Measurements from ENCODE around the gene TANGO2. TPM values are rescaled to one million over a fixed set of nuclear protein-coding genes. Genes with fewer than 3 reads are reported as not detected.

TANGO2 gene
- total RNA-seq, 1 donor from 2014 or later: 17.4 TPM

- no peaks in the 10 kb centered on the region for H3K27me3 Mint-ChIP-seq
- H3K4me3 Mint-ChIP-seq: no peak overlapping the region
- H3K27ac Mint-ChIP-seq: peak overlapping the region; percentile 71
- H3K36me3 Mint-ChIP-seq: no peaks in the 10 kb centered on the region
- H3K9me3 Mint-ChIP-seq: no peaks in the 10 kb centered on the region
- TF ChIP-seq, protein P1, sequence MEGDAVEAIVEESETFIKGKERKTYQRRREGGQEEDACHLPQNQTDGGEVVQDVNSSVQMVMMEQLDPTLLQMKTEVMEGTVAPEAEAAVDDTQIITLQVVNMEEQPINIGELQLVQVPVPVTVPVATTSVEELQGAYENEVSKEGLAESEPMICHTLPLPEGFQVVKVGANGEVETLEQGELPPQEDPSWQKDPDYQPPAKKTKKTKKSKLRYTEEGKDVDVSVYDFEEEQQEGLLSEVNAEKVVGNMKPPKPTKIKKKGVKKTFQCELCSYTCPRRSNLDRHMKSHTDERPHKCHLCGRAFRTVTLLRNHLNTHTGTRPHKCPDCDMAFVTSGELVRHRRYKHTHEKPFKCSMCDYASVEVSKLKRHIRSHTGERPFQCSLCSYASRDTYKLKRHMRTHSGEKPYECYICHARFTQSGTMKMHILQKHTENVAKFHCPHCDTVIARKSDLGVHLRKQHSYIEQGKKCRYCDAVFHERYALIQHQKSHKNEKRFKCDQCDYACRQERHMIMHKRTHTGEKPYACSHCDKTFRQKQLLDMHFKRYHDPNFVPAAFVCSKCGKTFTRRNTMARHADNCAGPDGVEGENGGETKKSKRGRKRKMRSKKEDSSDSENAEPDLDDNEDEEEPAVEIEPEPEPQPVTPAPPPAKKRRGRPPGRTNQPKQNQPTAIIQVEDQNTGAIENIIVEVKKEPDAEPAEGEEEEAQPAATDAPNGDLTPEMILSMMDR (conservative IDR thresholded peaks at IDR 0.05): no peak
- DNase-seq (ENCODE audit: extremely low spot score, unreplicated experiment): no peak
- peaks cover 12% of the 10 kb centered on the region for H3K4me1 Mint-ChIP-seq (ENCODE audit: unreplicated experiment)
These were observed 46.5 kb upstream of the TANGO2 start for GRCh38 chr22:19974268-19974861.

GRCh38 chr22:19974935-19975706 lies 45.8 kb upstream of the TANGO2 start:
- Mint-ChIP-seq H3K27ac (peak overlapping the region; percentile 71), H3K9me3 (no peaks in the 10 kb centered on the region), H3K27me3 (no peaks in the 10 kb centered on the region), H3K4me3 (peak overlapping the region; percentile 39), H3K4me1 (ENCODE audit: unreplicated experiment) (peaks cover 12% of the 10 kb centered on the region), H3K36me3 (no peaks in the 10 kb centered on the region)
- DNase-seq (ENCODE audit: extremely low spot score, unreplicated experiment): no peak
- TF ChIP-seq, protein P1 (conservative IDR thresholded peaks at IDR 0.05): no peak

DNA sequence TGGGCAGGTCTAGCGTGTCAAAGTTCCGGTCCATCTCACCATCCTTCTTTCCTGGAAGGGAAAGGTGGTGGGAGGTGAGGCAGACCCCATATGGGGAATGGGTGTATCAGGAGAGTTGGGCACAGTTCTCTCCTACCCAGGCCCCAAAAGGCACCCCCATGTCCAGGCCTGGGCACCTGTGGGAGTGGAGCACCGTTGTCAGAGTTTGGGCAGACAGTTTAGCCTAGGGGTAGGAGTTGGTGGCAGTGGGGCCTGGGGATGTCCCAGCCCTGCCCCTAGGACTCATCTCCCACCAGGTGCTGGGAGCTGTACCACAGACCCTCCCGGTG lies 45.2 kb upstream of the TANGO2 start:
- Mint-ChIP-seq H3K36me3 (no peaks in the 10 kb centered on the region), H3K9me3 (no peaks in the 10 kb centered on the region), H3K27ac (peak overlapping the region; percentile 71), H3K4me3 (no peak overlapping the region), H3K27me3 (no peaks in the 10 kb centered on the region), H3K4me1 (ENCODE audit: unreplicated experiment) (peaks cover 12% of the 10 kb centered on the region)
- no peak for DNase-seq (ENCODE audit: extremely low spot score, unreplicated experiment)
- TF ChIP-seq, protein P1 (conservative IDR thresholded peaks at IDR 0.05): no peak

- Mint-ChIP-seq H3K9me3 (no peaks in the 10 kb centered on the region), H3K4me3 (no peak overlapping the region), H3K36me3 (no peaks in the 10 kb centered on the region), H3K4me1 (ENCODE audit: unreplicated experiment) (peaks cover 12% of the 10 kb centered on the region), H3K27me3 (no peaks in the 10 kb centered on the region), H3K27ac (no peak overlapping the region)
- DNase-seq (ENCODE audit: extremely low spot score, unreplicated experiment): no peak
- TF ChIP-seq, protein P1 (conservative IDR thresholded peaks at IDR 0.05): no peak
These were observed 44.2 kb upstream of the TANGO2 start for GRCh38 chr22:19976671-19977070.

GRCh38 chr22:19977296-19978243 lies 43.3 kb upstream of the TANGO2 start:
- Mint-ChIP-seq H3K4me3 (no peak overlapping the region), H3K4me1 (ENCODE audit: unreplicated experiment) (peaks cover 12% of the 10 kb centered on the region), H3K27me3 (no peaks in the 10 kb centered on the region), H3K36me3 (no peaks in the 10 kb centered on the region), H3K9me3 (no peaks in the 10 kb centered on the region), H3K27ac (no peak overlapping the region)
- TF ChIP-seq, protein P1 (conservative IDR thresholded peaks at IDR 0.05): no peak
- no peak for DNase-seq (ENCODE audit: extremely low spot score, unreplicated experiment)
